ELR (cell line): ENCODE data around the gene SMURF2.

Experiments used
- DNase-seq: peaks from one replicate; pipeline ENCODE4 v3.0.0-alpha.2; 2015; ENCODE audit warnings: low read depth

SMURF2 gene

GRCh38 chr17:64502809-64503208 is 159.3 kb downstream of the SMURF2 start:
- DNase-seq = peak; percentile 50

DNA sequence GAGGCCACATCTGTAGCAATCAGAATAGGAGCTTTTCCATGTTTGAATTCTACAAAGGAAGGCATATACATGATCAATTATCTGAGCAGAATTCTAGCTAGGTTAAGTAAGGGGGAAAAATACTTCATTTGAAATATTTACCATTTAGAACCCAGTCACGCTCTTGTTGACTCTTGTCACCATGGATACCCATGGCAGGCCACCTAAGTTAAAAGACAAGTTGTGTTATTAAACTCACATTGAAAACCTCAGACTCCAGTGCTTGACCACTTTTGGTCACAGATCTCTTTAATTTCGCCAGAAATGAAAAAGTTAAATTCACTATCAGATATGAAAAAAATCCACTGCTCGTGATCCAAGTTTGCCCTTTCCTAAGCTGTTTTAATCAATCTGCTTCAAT is 160.1 kb downstream of the SMURF2 start:
- DNase-seq = no peak

- no peak for DNase-seq
Measured at GRCh38 chr17:64500862-64501765, 161.0 kb downstream of the SMURF2 start.

DNA sequence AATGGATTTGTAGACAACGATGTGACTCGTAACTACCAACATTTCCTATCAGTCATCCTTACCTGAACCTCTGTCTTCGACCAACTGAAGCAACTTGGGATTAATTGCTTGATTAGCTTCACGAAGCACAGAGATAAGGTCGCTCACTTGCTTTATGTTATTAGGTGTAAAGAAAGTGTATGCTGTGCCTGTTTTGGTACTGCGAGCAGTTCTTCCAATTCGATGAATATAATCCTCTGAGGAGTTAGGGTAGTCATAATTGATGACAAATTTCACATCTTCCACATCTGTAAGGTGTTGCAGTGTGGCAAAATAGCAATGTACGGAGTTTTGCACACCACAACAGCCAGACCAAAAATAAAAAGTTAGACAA is 161.6 kb downstream of the SMURF2 start:
- no peak for DNase-seq

- peak; percentile 59 for DNase-seq
Measured at GRCh38 chr17:64499805-64500486, 162.2 kb downstream of the SMURF2 start.

GRCh38 chr17:64498308-64499203 is 163.6 kb downstream of the SMURF2 start:
- DNase-seq = peak; percentile 70

- peak; percentile 17 for DNase-seq
Measured at GRCh38 chr17:64497565-64498035, 164.5 kb downstream of the SMURF2 start.

DNA sequence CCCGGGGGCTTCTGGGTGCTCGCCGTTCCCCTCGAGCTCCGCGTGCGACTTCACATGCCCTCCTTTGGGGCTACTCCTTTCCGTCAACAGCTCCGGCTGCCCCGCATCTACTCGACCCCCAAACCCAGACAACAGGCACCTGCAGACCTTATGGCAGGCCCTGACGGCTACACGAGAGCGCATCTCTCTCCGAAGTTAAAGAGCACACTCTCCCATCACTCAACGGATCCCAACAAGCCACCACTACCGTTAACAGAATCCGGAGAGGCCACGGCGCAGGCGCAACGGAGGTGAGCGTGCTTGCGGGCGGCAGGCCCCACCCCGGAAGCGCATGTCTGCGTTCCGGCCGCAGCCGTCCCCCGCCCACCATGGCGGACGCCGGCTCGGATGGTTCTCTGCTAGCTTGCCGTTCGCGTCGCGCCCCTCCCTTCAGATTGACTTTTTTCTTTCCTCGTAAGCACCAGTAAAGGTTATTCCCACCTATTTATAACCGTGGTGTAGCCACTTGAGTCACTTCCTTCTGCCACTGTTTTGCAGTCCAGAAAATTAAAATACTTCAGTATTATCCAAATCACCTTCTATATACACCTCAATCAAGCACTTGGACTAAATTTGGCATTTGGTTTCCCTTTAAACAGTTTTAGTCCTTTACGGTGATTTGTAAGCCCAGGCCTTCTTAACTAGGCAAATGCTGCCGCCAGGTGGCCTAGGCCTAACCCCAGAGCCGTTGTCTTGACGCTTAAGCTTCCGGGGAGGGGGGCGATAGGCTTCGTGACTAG is 165.1 kb downstream of the SMURF2 start, which contains the start of gene POLG2:
Gene POLG2, minus strand, starts transcription at position 269 of the 779 bp plus-strand sequence. Its CDS starts 86 bp downstream, at position 183.
- DNase-seq = peak; percentile 98

GRCh38 chr17:64496348-64496785 is 165.7 kb downstream of the SMURF2 start:
- no peak for DNase-seq
